Measurements from ENCODE around the gene ABR. TPM values are rescaled to one million over a fixed set of nuclear protein-coding genes. Genes with fewer than 3 reads are reported as not detected.
A peak's percentile ranks its signal among the peaks of the same experiment; 100 is the strongest.
"Not testable (repeated sequence)": the region's sequence is repeated elsewhere in the genome, so short reads cannot be mapped to it uniquely, and the experiment has no call there.

The ABR gene
- total RNA-seq, 1 donor, result 64.6 TPM

GRCh38 chr17:1099242-1099641 lies 80.5 kb downstream of the ABR start:
- no peak for DNase-seq (ENCODE audit: low read depth in 2 of 3, low spot score in 2 of 3)

- DNase-seq (ENCODE audit: low read depth in 2 of 3, low spot score in 2 of 3), result not testable (repeated sequence)
Measured at GRCh38 chr17:1097972-1098744, 81.6 kb downstream of the ABR start.

- DNase-seq (ENCODE audit: low read depth in 2 of 3, low spot score in 2 of 3), result peak in 1 of 3 donors; percentile 21
Measured at GRCh38 chr17:1096215-1096614, 83.6 kb downstream of the ABR start.

- no peak for DNase-seq (ENCODE audit: low read depth in 2 of 3, low spot score in 2 of 3)
Measured at GRCh38 chr17:1095853-1096173, 84.0 kb downstream of the ABR start.

GRCh38 chr17:1095090-1095852 lies 84.5 kb downstream of the ABR start:
- DNase-seq (ENCODE audit: low read depth in 2 of 3, low spot score in 2 of 3), result no peak

- no peak for DNase-seq (ENCODE audit: low read depth in 2 of 3, low spot score in 2 of 3)
Measured at GRCh38 chr17:1094591-1094990, 85.2 kb downstream of the ABR start.

GRCh38 chr17:1091900-1092299 lies 87.9 kb downstream of the ABR start:
- DNase-seq (ENCODE audit: low read depth in 2 of 3, low spot score in 2 of 3), result no peak

- DNase-seq (ENCODE audit: low read depth in 2 of 3, low spot score in 2 of 3), result no peak
Measured at GRCh38 chr17:1091190-1091534, 88.6 kb downstream of the ABR start.

- DNase-seq (ENCODE audit: low read depth in 2 of 3, low spot score in 2 of 3), result no peak
Measured at GRCh38 chr17:1090465-1091189, 89.2 kb downstream of the ABR start.

GRCh38 chr17:1089915-1090314 lies 89.9 kb downstream of the ABR start:
- DNase-seq (ENCODE audit: low read depth in 2 of 3, low spot score in 2 of 3), result no peak

GRCh38 chr17:1087381-1088241 lies 92.2 kb downstream of the ABR start:
- DNase-seq (ENCODE audit: low read depth in 2 of 3, low spot score in 2 of 3), result no peak

GRCh38 chr17:1083451-1084187 lies 96.2 kb downstream of the ABR start:
- DNase-seq (ENCODE audit: low read depth in 2 of 3, low spot score in 2 of 3), result no peak

- DNase-seq (ENCODE audit: low read depth in 2 of 3, low spot score in 2 of 3), result no peak
Measured at GRCh38 chr17:1082579-1082978, 97.2 kb downstream of the ABR start.

GRCh38 chr17:1078831-1079561 lies 100.8 kb downstream of the ABR start:
- DNase-seq (ENCODE audit: low read depth in 2 of 3, low spot score in 2 of 3), result no peak

GRCh38 chr17:1077986-1078711 lies 101.6 kb downstream of the ABR start:
- no peak for DNase-seq (ENCODE audit: low read depth in 2 of 3, low spot score in 2 of 3)

- no peak for DNase-seq (ENCODE audit: low read depth in 2 of 3, low spot score in 2 of 3)
Measured at GRCh38 chr17:1077581-1077985, 102.2 kb downstream of the ABR start.

- no peak for DNase-seq (ENCODE audit: low read depth in 2 of 3, low spot score in 2 of 3)
Measured at GRCh38 chr17:1076982-1077302, 102.8 kb downstream of the ABR start.

GRCh38 chr17:1076299-1076981 lies 103.3 kb downstream of the ABR start:
- no peak for DNase-seq (ENCODE audit: low read depth in 2 of 3, low spot score in 2 of 3)
